ENCODE measurements around the gene C1orf174.

DNA sequence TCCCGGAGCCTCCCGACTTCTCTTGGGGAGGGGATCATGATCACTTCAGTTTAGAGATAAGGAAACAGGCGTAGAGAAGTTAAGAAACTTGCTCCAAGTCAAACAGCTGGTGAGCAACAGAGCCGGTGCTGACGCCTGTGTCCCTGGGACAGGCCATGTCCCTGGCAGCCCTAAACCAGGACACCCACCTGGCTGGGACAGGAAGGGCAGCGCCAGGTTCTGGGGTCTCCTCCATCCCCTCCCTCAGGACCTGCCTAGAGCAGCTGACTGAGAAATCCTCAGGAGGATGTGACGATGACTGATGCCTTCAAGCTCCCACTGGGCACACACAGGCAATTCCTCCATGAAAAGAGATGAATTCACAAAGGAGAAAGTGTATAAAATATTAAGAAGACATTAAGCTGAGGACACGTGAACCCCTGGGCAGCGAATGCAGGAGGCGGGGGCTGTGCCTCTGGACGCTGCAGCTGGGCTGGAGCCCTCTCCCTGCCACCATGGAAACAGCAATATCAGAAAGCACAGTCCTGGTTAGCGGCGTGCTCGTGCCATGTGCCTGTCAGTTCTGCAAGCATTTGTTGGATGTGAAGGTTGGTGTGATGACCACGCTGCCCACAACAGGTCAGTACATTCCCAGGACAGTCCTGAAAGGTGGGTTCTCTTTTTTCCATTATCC lies 40.1 kb upstream of the C1orf174 start:
- TF ChIP-seq, protein P1, sequence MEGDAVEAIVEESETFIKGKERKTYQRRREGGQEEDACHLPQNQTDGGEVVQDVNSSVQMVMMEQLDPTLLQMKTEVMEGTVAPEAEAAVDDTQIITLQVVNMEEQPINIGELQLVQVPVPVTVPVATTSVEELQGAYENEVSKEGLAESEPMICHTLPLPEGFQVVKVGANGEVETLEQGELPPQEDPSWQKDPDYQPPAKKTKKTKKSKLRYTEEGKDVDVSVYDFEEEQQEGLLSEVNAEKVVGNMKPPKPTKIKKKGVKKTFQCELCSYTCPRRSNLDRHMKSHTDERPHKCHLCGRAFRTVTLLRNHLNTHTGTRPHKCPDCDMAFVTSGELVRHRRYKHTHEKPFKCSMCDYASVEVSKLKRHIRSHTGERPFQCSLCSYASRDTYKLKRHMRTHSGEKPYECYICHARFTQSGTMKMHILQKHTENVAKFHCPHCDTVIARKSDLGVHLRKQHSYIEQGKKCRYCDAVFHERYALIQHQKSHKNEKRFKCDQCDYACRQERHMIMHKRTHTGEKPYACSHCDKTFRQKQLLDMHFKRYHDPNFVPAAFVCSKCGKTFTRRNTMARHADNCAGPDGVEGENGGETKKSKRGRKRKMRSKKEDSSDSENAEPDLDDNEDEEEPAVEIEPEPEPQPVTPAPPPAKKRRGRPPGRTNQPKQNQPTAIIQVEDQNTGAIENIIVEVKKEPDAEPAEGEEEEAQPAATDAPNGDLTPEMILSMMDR (IDR thresholded peaks at IDR 0.05) = no peak
- TF ChIP-seq, protein P2, sequence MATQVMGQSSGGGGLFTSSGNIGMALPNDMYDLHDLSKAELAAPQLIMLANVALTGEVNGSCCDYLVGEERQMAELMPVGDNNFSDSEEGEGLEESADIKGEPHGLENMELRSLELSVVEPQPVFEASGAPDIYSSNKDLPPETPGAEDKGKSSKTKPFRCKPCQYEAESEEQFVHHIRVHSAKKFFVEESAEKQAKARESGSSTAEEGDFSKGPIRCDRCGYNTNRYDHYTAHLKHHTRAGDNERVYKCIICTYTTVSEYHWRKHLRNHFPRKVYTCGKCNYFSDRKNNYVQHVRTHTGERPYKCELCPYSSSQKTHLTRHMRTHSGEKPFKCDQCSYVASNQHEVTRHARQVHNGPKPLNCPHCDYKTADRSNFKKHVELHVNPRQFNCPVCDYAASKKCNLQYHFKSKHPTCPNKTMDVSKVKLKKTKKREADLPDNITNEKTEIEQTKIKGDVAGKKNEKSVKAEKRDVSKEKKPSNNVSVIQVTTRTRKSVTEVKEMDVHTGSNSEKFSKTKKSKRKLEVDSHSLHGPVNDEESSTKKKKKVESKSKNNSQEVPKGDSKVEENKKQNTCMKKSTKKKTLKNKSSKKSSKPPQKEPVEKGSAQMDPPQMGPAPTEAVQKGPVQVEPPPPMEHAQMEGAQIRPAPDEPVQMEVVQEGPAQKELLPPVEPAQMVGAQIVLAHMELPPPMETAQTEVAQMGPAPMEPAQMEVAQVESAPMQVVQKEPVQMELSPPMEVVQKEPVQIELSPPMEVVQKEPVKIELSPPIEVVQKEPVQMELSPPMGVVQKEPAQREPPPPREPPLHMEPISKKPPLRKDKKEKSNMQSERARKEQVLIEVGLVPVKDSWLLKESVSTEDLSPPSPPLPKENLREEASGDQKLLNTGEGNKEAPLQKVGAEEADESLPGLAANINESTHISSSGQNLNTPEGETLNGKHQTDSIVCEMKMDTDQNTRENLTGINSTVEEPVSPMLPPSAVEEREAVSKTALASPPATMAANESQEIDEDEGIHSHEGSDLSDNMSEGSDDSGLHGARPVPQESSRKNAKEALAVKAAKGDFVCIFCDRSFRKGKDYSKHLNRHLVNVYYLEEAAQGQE (IDR thresholded peaks at IDR 0.05; ENCODE audit: insufficient read depth in 1 of 2, low read depth in 2 of 2, low read length in 1 of 2) = no peak
- TF ChIP-seq TCF7L2 (IDR thresholded peaks at IDR 0.05; ENCODE audit: low read depth, low read length) (no peak), POLR2AphosphoS5 (IDR thresholded peaks at IDR 0.05; ENCODE audit: low read depth, low read length) (no peak), SIN3A (IDR thresholded peaks at IDR 0.05; ENCODE audit: borderline replicate concordance, insufficient read depth, low read depth, low read length) (no peak)

Measured in Panc1 (cell line).